ENCODE data around the gene STX8.

Gene STX8

DNA sequence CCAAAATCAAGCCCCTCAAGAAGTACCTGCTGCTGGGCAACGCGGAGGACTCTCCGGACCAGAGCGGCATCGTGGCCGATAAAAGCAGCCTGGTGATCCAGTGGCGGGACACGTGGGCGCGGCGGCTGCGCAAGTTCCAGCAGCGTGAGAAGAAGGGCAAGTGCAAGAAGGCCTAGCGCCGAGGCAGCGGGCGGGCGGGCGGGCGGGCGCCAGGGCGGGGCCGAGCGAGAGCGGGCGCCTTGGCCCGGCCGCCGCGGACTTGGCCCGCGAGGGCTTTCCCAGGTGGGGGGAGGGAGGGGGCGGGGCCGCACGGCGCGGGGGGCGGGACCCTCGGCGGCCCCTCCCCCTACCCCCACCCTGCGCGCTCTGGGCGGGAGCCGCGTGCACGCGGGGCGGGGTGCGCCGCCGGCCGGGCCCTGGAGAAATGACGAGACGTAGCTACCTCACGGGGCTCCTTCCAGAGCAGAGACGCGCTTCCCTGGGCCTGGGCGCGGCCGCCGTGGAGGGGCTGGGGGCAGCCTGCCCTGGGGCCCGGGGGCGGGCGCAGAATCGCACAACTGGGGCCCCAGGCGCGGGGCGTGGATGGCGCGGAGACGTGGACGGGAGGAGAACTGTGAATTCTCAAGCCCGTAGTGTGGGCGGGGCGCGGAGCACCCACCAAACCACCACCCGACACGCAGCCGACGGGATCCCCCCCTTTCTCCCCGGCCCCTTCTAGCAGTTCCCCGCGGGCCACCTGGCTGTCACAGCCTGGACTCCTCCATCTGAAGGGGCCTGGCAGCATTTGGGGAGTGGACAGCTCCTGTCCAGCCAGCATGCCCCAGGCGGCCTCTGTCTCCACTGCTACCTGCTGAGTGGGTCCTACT is 335.6 kb downstream of the STX8 start (continued):
- TF ChIP-seq, protein P1, sequence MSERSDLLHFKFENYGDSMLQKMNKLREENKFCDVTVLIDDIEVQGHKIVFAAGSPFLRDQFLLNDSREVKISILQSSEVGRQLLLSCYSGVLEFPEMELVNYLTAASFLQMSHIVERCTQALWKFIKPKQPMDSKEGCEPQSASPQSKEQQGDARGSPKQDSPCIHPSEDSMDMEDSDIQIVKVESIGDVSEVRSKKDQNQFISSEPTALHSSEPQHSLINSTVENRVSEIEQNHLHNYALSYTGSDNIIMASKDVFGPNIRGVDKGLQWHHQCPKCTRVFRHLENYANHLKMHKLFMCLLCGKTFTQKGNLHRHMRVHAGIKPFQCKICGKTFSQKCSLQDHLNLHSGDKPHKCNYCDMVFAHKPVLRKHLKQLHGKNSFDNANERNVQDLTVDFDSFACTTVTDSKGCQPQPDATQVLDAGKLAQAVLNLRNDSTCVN (tag by site-specific recombination; optimal IDR thresholded peaks at IDR 0.05): peak; percentile 82
- TF ChIP-seq ZNF157 (tag by site-specific recombination; IDR thresholded peaks at IDR 0.05): no peak
- no peak for TF ChIP-seq SCRT2 (tag by site-specific recombination; IDR thresholded peaks at IDR 0.05)
- TF ChIP-seq ZNF544 (tag by site-specific recombination; IDR thresholded peaks at IDR 0.05): no peak
- TF ChIP-seq SETDB1 (IDR thresholded peaks at IDR 0.05; ENCODE audit: insufficient read length, low read length): no peak
- no peak for TF ChIP-seq ZNF221 (tag by site-specific recombination; IDR thresholded peaks at IDR 0.05; ENCODE audit: borderline replicate concordance)
- TF ChIP-seq ZNF621 (tag by site-specific recombination; IDR thresholded peaks at IDR 0.05): no peak
- TF ChIP-seq ZNF140 (tag by site-specific recombination; IDR thresholded peaks at IDR 0.05): no peak
- no peak for TF ChIP-seq MZF1 (tag by site-specific recombination; IDR thresholded peaks at IDR 0.05; ENCODE audit: borderline replicate concordance)
- TF ChIP-seq ZNF585B (tag by site-specific recombination; IDR thresholded peaks at IDR 0.05): no peak
- no peak for TF ChIP-seq ZNF350 (tag by site-specific recombination; IDR thresholded peaks at IDR 0.05)
- no peak for TF ChIP-seq ZNF830 (tag by site-specific recombination; IDR thresholded peaks at IDR 0.05; ENCODE audit: low read depth)
- TF ChIP-seq ZNF335 (tag by site-specific recombination; conservative IDR thresholded peaks at IDR 0.05): no peak
- no peak for TF ChIP-seq ZNF112 (tag by site-specific recombination; IDR thresholded peaks at IDR 0.05)
- no peak for TF ChIP-seq ZFP3 (tag by site-specific recombination; IDR thresholded peaks at IDR 0.05; ENCODE audit: low read depth)
- TF ChIP-seq ZNF19 (tag by site-specific recombination; IDR thresholded peaks at IDR 0.05; ENCODE audit: low read depth): no peak
- TF ChIP-seq ZNF223 (tag by site-specific recombination; IDR thresholded peaks at IDR 0.05): no peak
- TF ChIP-seq, protein P2, sequence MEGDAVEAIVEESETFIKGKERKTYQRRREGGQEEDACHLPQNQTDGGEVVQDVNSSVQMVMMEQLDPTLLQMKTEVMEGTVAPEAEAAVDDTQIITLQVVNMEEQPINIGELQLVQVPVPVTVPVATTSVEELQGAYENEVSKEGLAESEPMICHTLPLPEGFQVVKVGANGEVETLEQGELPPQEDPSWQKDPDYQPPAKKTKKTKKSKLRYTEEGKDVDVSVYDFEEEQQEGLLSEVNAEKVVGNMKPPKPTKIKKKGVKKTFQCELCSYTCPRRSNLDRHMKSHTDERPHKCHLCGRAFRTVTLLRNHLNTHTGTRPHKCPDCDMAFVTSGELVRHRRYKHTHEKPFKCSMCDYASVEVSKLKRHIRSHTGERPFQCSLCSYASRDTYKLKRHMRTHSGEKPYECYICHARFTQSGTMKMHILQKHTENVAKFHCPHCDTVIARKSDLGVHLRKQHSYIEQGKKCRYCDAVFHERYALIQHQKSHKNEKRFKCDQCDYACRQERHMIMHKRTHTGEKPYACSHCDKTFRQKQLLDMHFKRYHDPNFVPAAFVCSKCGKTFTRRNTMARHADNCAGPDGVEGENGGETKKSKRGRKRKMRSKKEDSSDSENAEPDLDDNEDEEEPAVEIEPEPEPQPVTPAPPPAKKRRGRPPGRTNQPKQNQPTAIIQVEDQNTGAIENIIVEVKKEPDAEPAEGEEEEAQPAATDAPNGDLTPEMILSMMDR (tag by site-specific recombination; IDR thresholded peaks at IDR 0.05): 0 out of 2 replicates have a peak, but pooled peaks have one; percentile 10
- no peak; the same call in 1 of the 2 replicates for TF ChIP-seq SP7 (tag by site-specific recombination; IDR thresholded peaks at IDR 0.05)
- peak; percentile 11 for TF ChIP-seq SP3 (tag by site-specific recombination; IDR thresholded peaks at IDR 0.05)
- no peak for TF ChIP-seq ZNF785 (tag by site-specific recombination; IDR thresholded peaks at IDR 0.05)
- no peak for TF ChIP-seq ZXDB (tag by site-specific recombination; IDR thresholded peaks at IDR 0.05)
- TF ChIP-seq ZNF398 (tag by site-specific recombination; IDR thresholded peaks at IDR 0.05): peak; percentile 63
- TF ChIP-seq ZNF623 (tag by site-specific recombination; IDR thresholded peaks at IDR 0.05): no peak
- no peak for TF ChIP-seq ZNF660 (tag by site-specific recombination; IDR thresholded peaks at IDR 0.05)
- no peak for TF ChIP-seq REPIN1 (tag by site-specific recombination; IDR thresholded peaks at IDR 0.05; ENCODE audit: low read depth)
- no peak for TF ChIP-seq ZNF366 (tag by site-specific recombination; conservative IDR thresholded peaks at IDR 0.05)
- TF ChIP-seq MEIS1 (CRISPR knock-in tag; IDR thresholded peaks at IDR 0.05; ENCODE audit: borderline replicate concordance): no peak
- no peak for TF ChIP-seq ZNF26 (tag by site-specific recombination; IDR thresholded peaks at IDR 0.05)
- TF ChIP-seq, protein P3, sequence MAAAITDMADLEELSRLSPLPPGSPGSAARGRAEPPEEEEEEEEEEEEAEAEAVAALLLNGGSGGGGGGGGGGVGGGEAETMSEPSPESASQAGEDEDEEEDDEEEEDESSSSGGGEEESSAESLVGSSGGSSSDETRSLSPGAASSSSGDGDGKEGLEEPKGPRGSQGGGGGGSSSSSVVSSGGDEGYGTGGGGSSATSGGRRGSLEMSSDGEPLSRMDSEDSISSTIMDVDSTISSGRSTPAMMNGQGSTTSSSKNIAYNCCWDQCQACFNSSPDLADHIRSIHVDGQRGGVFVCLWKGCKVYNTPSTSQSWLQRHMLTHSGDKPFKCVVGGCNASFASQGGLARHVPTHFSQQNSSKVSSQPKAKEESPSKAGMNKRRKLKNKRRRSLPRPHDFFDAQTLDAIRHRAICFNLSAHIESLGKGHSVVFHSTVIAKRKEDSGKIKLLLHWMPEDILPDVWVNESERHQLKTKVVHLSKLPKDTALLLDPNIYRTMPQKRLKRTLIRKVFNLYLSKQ (tag by site-specific recombination; IDR thresholded peaks at IDR 0.05; ENCODE audit: borderline replicate concordance): no peak
- TF ChIP-seq, protein P4, sequence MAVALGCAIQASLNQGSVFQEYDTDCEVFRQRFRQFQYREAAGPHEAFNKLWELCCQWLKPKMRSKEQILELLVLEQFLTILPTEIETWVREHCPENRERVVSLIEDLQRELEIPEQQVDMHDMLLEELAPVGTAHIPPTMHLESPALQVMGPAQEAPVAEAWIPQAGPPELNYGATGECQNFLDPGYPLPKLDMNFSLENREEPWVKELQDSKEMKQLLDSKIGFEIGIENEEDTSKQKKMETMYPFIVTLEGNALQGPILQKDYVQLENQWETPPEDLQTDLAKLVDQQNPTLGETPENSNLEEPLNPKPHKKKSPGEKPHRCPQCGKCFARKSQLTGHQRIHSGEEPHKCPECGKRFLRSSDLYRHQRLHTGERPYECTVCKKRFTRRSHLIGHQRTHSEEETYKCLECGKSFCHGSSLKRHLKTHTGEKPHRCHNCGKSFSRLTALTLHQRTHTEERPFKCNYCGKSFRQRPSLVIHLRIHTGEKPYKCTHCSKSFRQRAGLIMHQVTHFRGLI (tag by site-specific recombination; IDR thresholded peaks at IDR 0.05): no peak

Data from HEK293 (cell line).